OCI-LY1 (cell line): ENCODE results near the gene TXNDC16.

Experiments used
- CTCF ChIP-seq: fragments of 200-600 bp; sonication (generic), shearing (Covaris generic); IDR thresholded peaks from 2 replicates; pipeline ENCODE4 v1.5.1; 2017; ENCODE audit warnings: mild to moderate bottlenecking, antibody characterized with exemption, low read length, moderate library complexity, mixed read lengths
- EZH2 ChIP-seq: fragments of 200-600 bp; sonication (generic), shearing (Covaris generic); IDR thresholded peaks from 2 replicates; pipeline ENCODE4 v1.8.0; 2017; ENCODE audit warnings: borderline replicate concordance, mixed run types, mild to moderate bottlenecking, antibody characterized with exemption, low read length, moderate library complexity, mixed read lengths

GRCh38 chr14:52391881-52392615 is 160.3 kb downstream of the TXNDC16 start:
- TF ChIP-seq CTCF, result no peak
- TF ChIP-seq EZH2, result no peak
